Measurements from ENCODE around the gene SPEM2.
"Not testable (repeated sequence)": the region's sequence is repeated elsewhere in the genome, so short reads cannot be mapped to it uniquely, and the experiment has no call there.

SPEM2 gene

GRCh38 chr17:7443499-7444485 is 18.4 kb downstream of the SPEM2 start:
- no peak for DNase-seq

- no peak for DNase-seq
Measured at GRCh38 chr17:7444682-7445618, 19.5 kb downstream of the SPEM2 start, which contains the start of gene CHRNB1. Gene CHRNB1, plus strand, starts transcription at chr17:7445061. Its CDS starts 67 bp downstream, at chr17:7445128.

- no peak for DNase-seq
Measured at GRCh38 chr17:7445619-7445968, 20.2 kb downstream of the SPEM2 start.

- no peak for DNase-seq
Measured at GRCh38 chr17:7448461-7448860, 23.0 kb downstream of the SPEM2 start.

GRCh38 chr17:7459961-7460545 is 34.6 kb downstream of the SPEM2 start:
- no peak for DNase-seq

- DNase-seq, result no peak
Measured at GRCh38 chr17:7460850-7461660, 35.6 kb downstream of the SPEM2 start.

- no peak for DNase-seq
Measured at GRCh38 chr17:7462474-7463371, 37.3 kb downstream of the SPEM2 start.

GRCh38 chr17:7463372-7463846 is 38.0 kb downstream of the SPEM2 start:
- DNase-seq, result no peak

GRCh38 chr17:7464081-7464480 is 38.7 kb downstream of the SPEM2 start:
- DNase-seq, result no peak

- DNase-seq, result no peak
Measured at GRCh38 chr17:7465597-7466275, 40.3 kb downstream of the SPEM2 start.

- DNase-seq, result no peak
Measured at GRCh38 chr17:7466318-7466638, 40.9 kb downstream of the SPEM2 start.

GRCh38 chr17:7466639-7467341 is 41.4 kb downstream of the SPEM2 start:
- no peak for DNase-seq

GRCh38 chr17:7467498-7467897 is 42.1 kb downstream of the SPEM2 start:
- no peak for DNase-seq

- DNase-seq, result no peak
Measured at GRCh38 chr17:7468290-7468689, 42.9 kb downstream of the SPEM2 start.

GRCh38 chr17:7468804-7469389 is 43.5 kb downstream of the SPEM2 start:
- no peak for DNase-seq

- not testable (repeated sequence) for DNase-seq
Measured at GRCh38 chr17:7469843-7470242, 44.4 kb downstream of the SPEM2 start.

- DNase-seq, result not testable (repeated sequence)
Measured at GRCh38 chr17:7470457-7470973, 45.1 kb downstream of the SPEM2 start.

GRCh38 chr17:7471729-7472128 is 46.3 kb downstream of the SPEM2 start:
- DNase-seq, result no peak

- not testable (repeated sequence) for DNase-seq
Measured at GRCh38 chr17:7474767-7475166, 49.4 kb downstream of the SPEM2 start.

Measured in activated CD4-positive, alpha-beta T cell treated with anti-CD3 and anti-CD28 coated beads, Interleukin-2, amount 50 U/mL, for 4 hours (primary cell).